Kidney epithelial cell (primary cell): ENCODE results near the gene DCAF4. TPM values are rescaled to one million over a fixed set of nuclear protein-coding genes. Genes with fewer than 3 reads are reported as not detected.

Source experiments
- DNase-seq: peaks from one replicate; pipeline ENCODE4 v3.0.0-alpha.2; 2010; ENCODE audit warnings: low read depth
- H3K27me3 ChIP-seq: 2 replicates; pipeline ENCODE4 v1.6.0; 2011; ENCODE audit warnings: low read length; ENCODE audit not compliant: control insufficient read depth, insufficient read depth
- H3K36me3 ChIP-seq: 2 replicates; pipeline ENCODE4 v1.5.1; 2011; ENCODE audit warnings: low read length; ENCODE audit not compliant: control insufficient read depth, insufficient read depth
- H3K4me3 ChIP-seq: 2 replicates; pipeline ENCODE4 v1.5.1; 2011; ENCODE audit warnings: low read depth, mild to moderate bottlenecking, control low read depth, low read length
- total RNA-seq: library from RNA; depleted of rRNA; stranded (reverse); fragments of >200 nt; gene quantifications from 2 replicates; pipeline ENCODE4 v1.2.3, GENCODE V29; 2015
- TF ChIP-seq, protein P1 (sequence below): IDR thresholded peaks from 2 replicates; pipeline ENCODE4 v1.5.1; 2011; ENCODE audit warnings: mild to moderate bottlenecking, moderate library complexity, low read length, control low read depth, inconsistent platforms; ENCODE audit not compliant: insufficient read depth, poor library complexity, severe bottlenecking

DCAF4 gene
- total RNA-seq, 1 donor from 2014 or later, result 23.1 TPM

DNA sequence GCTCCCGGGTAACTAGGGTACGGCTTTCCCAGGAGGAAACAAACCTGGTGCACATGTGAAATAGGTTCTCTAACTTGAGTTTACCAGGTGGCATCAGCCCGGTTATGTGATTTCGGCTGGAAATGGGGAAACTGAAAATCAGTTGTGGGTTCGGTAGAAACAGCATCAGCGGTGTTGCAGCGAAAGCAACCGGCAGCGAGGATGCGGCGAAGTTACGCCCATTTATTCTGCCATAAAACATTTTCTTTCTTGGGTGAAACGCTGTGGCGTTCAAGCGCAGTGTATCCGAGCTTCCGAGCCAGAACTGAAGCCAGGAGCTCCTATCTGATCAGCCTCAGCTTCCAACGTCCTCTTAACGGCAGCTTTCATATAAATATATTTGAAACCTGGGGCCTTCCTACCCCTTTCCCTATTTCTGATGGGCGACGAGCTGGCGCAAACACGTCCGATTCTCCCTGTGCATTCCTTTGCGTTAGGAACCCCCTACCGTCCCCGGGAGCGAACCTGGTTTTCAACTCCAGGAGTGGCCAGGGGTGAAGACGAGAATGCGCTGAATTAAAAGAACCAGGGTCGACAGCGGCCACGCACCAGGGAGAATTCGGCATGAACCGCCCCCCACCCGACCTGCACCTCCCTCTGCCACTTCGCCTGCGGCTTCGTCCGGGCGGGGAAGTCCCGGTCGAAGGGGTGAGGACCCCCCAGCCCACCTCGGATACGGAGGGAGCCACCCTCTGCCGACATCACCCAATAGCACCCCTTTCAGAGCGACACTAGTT lies 34.0 kb upstream of the DCAF4 start:
- Histone ChIP-seq H3K4me3 (peak overlapping the region; percentile 69), H3K36me3 (no peaks in the 10 kb centered on the region), H3K27me3 (no peaks in the 10 kb centered on the region)
- TF ChIP-seq, protein P1, sequence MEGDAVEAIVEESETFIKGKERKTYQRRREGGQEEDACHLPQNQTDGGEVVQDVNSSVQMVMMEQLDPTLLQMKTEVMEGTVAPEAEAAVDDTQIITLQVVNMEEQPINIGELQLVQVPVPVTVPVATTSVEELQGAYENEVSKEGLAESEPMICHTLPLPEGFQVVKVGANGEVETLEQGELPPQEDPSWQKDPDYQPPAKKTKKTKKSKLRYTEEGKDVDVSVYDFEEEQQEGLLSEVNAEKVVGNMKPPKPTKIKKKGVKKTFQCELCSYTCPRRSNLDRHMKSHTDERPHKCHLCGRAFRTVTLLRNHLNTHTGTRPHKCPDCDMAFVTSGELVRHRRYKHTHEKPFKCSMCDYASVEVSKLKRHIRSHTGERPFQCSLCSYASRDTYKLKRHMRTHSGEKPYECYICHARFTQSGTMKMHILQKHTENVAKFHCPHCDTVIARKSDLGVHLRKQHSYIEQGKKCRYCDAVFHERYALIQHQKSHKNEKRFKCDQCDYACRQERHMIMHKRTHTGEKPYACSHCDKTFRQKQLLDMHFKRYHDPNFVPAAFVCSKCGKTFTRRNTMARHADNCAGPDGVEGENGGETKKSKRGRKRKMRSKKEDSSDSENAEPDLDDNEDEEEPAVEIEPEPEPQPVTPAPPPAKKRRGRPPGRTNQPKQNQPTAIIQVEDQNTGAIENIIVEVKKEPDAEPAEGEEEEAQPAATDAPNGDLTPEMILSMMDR, result peak; percentile 17
- no peak for DNase-seq

DNA sequence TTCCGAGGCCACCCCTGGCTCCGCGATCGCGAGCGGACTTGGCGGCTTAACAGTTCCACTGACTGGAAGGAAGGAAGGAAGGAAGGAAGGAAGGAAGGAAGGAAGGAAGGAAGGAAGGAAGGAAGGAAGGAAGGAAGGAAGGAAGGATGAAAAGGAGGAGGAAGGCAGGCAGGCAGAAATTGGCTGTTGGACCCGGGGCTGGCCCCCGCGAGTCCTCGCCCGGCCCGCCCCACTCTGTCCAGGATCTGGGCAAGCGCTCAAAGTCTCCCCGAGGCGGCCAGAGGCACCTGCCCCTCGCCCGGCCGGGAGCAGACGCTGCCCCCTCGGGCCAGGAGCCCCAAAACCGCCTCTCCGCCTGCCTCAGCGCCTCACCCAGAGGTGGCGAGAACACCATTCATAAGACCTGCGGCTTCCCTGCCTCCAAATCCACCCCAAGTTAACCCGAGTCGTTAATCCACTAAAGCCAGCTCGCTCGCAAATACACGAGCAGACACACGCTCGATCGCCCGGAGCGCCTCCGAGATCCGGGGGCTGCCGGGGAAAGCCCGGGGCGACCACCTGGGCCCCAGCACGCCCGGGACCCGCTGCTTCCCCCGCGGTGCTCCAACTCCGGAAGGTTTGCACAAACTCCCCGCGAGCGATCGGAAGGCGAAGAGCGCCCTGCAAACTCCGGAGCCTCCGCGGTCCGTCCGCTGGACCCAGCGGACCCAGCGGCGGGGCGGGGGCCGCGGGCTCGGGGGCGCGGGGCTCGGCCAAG lies 33.2 kb upstream of the DCAF4 start:
- H3K4me3 ChIP-seq, result peak overlapping the region; percentile 69
- TF ChIP-seq, protein P1, result no peak

DNA sequence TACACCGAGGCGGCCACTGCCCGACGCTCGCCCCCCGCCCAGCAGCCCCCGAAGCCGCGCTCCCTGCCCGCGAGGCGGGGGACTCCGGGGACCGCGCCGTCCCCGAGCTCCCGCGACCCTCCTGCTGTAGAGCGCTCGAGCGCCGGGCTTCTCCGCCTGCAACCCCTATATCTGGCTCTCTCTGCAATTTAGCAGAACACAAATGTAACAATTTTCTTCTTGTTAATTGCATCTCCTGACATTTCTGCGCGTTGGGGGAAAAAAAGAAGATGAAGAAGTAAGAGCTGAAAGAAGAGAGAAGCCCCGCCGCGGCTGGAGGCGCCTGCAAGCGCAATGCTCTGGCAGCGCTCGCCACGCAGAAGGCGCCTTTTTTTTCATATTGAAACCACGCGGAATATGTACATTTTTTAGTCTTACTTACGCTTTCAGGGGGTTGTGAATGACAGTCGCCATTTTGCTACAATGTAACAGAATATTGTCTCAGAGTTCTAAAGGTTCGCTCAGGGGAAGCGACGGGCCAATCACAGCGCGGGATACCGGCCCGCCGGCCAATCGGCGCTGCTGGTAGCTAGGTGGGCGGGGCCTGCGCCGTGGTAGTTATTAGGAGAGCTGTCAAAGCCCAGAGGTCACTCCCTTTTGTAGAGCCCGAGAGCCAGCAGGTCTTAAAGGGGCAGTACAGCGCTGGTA lies 32.5 kb upstream of the DCAF4 start, which contains the start of gene DPF3:
DPF3 (minus strand) TSS at position 466 of the 687 bp plus-strand sequence; CDS start at position 453, 13 bp downstream.
- TF ChIP-seq, protein P1, result no peak
- Histone ChIP-seq H3K27me3 (no peaks in the 10 kb centered on the region), H3K4me3 (peak within 1 kb of the TSS; percentile 69), H3K36me3 (no peaks in the 10 kb centered on the region)
- DNase-seq, result peak; percentile 86

More for the DNA sequence above, 33.2 kb upstream of the DCAF4 start:
- Histone ChIP-seq H3K27me3 (no peaks in the 10 kb centered on the region), H3K36me3 (no peaks in the 10 kb centered on the region)
- no peak for DNase-seq

DNA sequence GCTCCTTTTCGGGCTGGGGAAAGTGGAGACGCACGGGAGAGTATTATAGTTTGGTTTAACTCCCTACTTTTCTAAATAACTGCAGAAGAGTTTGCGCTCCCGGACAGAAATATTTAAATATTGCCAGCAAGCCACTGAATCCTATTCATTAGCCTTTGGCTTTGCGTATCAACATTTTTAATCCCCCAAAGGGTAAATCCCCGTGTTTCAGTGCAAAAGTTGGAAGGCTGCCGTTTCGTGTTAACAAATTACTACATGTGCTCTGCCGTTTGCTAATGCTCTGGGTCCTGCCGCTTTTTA lies 32.0 kb upstream of the DCAF4 start:
- TF ChIP-seq, protein P1, result no peak
- no peaks in the 10 kb centered on the region for H3K36me3 ChIP-seq
- DNase-seq, result no peak
- H3K27me3 ChIP-seq, result no peaks in the 10 kb centered on the region
- peak overlapping the region; percentile 69 for H3K4me3 ChIP-seq

DNA sequence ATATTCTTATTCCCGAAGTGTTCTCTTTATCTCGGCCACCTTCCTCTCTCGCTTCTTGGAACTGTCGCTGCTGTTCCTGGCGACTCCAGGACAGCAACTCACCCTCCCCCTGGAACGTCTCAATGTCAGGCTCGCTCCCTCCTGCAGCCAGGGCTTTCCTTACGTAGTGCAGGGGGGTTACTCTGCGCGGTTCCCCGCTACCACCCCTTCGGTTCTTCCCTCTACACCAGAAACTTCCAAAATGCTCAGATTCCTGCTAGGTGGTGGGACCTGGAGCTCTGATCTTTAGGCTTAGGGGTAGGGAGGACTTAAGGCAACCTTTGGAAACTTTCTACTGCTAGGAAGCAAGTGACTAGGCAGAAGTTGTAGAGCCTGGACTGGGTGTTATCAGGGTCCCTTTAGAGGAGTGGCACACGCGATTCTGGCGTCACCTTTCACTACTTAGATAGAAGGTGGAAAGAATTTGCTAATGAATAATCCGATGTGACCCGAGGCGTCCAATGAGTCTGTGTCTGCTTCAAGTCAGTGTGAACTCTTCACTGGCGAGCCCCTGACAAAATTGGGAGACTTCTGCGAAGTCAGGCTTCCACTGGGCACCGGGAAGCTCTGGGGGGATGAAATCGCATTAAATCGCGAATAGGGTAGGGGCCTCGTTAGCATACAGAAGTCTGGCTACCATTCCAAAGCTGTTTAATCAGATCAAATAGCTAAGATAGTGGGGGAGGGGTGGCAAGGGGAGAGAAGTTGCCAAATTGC lies 31.5 kb upstream of the DCAF4 start:
- DNase-seq, result no peak
- Histone ChIP-seq H3K27me3 (no peaks in the 10 kb centered on the region), H3K4me3 (peak overlapping the region; percentile 69), H3K36me3 (no peaks in the 10 kb centered on the region)
- TF ChIP-seq, protein P1, result no peak
